Spleen (tissue), 7 donors: ENCODE data around the gene VAMP3.

Experiments used
- CTCF ChIP-seq, 11 experiments: fragments of 200-600 bp in 7 of 11; fragments of 450-650 bp in 4 of 11; sonication (generic) in 4 of 11; IDR thresholded peaks in 8 of 11; conservative IDR thresholded peaks in 3 of 11; 1 replicate in 7 of 11; 2 replicates in 4 of 11; pipeline versions ENCODE4 v1.4.0 to v1.8.0; 2016 to 2021; ENCODE audit warnings: antibody characterized with exemption in 11 of 11, inconsistent platforms in 4 of 11, mild to moderate bottlenecking in 1 of 11
- POLR2A ChIP-seq, 3 donors: fragments of 450-650 bp; IDR thresholded peaks; one replicate each; pipeline ENCODE4 v1.5.1; 2017; ENCODE audit warnings: antibody characterized with exemption in 3 of 3, mild to moderate bottlenecking in 1 of 3
- POLR2AphosphoS5 ChIP-seq, 3 donors: sonication (generic); formaldehyde crosslinking; IDR thresholded peaks; one replicate each; pipeline ENCODE4 v1.5.1; 2017; ENCODE audit warnings: antibody characterized with exemption in 3 of 3
- donor health status: DM: no; HTN: no; CAD: no; lungs with moderate emphysema.
- donor health status: DM: no; HTN: no; CAD: no.
- donor health status: DM: no; HTN: no; CAD: no.

GRCh38 chr1:7810395-7810794 lies 39.3 kb downstream of the VAMP3 start:
- TF ChIP-seq CTCF (IDR thresholded peaks at IDR 0.05 in 8 of 11, conservative IDR thresholded peaks at IDR 0.05 in 3 of 11) (no peak), POLR2A (IDR thresholded peaks at IDR 0.05) (no peak), POLR2AphosphoS5 (IDR thresholded peaks at IDR 0.05) (no peak)
